Measurements from ENCODE around the gene INAVA.
"Not testable (repeated sequence)": the region's sequence is repeated elsewhere in the genome, so short reads cannot be mapped to it uniquely, and the experiment has no call there.

INAVA gene

GRCh38 chr1:200899015-200899386 is 4.3 kb downstream of the INAVA start:
- no peak for DNase-seq (ENCODE audit: low spot score)

- DNase-seq (ENCODE audit: low spot score): no peak
Measured at GRCh38 chr1:200899451-200899915, 4.8 kb downstream of the INAVA start.

GRCh38 chr1:200899954-200900867 is 5.5 kb downstream of the INAVA start:
- no peak for DNase-seq (ENCODE audit: low spot score)

- no peak for DNase-seq (ENCODE audit: low spot score)
Measured at GRCh38 chr1:200900877-200901276, 6.2 kb downstream of the INAVA start.

GRCh38 chr1:200901350-200901749 is 6.7 kb downstream of the INAVA start:
- no peak for DNase-seq (ENCODE audit: low spot score)

- no peak for DNase-seq (ENCODE audit: low spot score)
Measured at GRCh38 chr1:200901796-200902444, 7.2 kb downstream of the INAVA start.

GRCh38 chr1:200903793-200904192 is 9.1 kb downstream of the INAVA start:
- DNase-seq (ENCODE audit: low spot score): no peak

GRCh38 chr1:200904772-200905171 is 10.1 kb downstream of the INAVA start:
- no peak for DNase-seq (ENCODE audit: low spot score)

GRCh38 chr1:200905411-200906052 is 10.8 kb downstream of the INAVA start:
- DNase-seq (ENCODE audit: low spot score): no peak

- no peak for DNase-seq (ENCODE audit: low spot score)
Measured at GRCh38 chr1:200906491-200906890, 11.8 kb downstream of the INAVA start.

GRCh38 chr1:200907611-200908097 is 13.0 kb downstream of the INAVA start:
- no peak for DNase-seq (ENCODE audit: low spot score)

- DNase-seq (ENCODE audit: low spot score): no peak
Measured at GRCh38 chr1:200908191-200908868, 13.6 kb downstream of the INAVA start.

GRCh38 chr1:200909071-200909470 is 14.4 kb downstream of the INAVA start:
- DNase-seq (ENCODE audit: low spot score): no peak

GRCh38 chr1:200909757-200910239 is 15.1 kb downstream of the INAVA start:
- no peak for DNase-seq (ENCODE audit: low spot score)

- DNase-seq (ENCODE audit: low spot score): no peak
Measured at GRCh38 chr1:200911361-200911760, 16.7 kb downstream of the INAVA start.

GRCh38 chr1:200911936-200912335 is 17.2 kb downstream of the INAVA start:
- DNase-seq (ENCODE audit: low spot score): not testable (repeated sequence)

GRCh38 chr1:200912737-200913407 is 18.2 kb downstream of the INAVA start:
- DNase-seq (ENCODE audit: low spot score): no peak

- no peak for DNase-seq (ENCODE audit: low spot score)
Measured at GRCh38 chr1:200916152-200916551, 21.5 kb downstream of the INAVA start.

- no peak for DNase-seq (ENCODE audit: low spot score)
Measured at GRCh38 chr1:200916681-200917080, 22.0 kb downstream of the INAVA start.

GRCh38 chr1:200917291-200917817 is 22.7 kb downstream of the INAVA start:
- no peak for DNase-seq (ENCODE audit: low spot score)

- no peak for DNase-seq (ENCODE audit: low spot score)
Measured at GRCh38 chr1:200918006-200918405, 23.3 kb downstream of the INAVA start.

All from hematopoietic multipotent progenitor cell treated with erythropoietin and hydrocortisone succinate and interleukin-3 and kit ligand, for 15 days (in vitro differentiated cells).